HG03159 (cell line): Measurements from ENCODE around the gene POU6F2.
"Not testable (repeated sequence)": the region's sequence is repeated elsewhere in the genome, so short reads cannot be mapped to it uniquely, and the experiment has no call there.

Experiments used
- ATAC-seq: cut with Tn5 transposase; IDR thresholded peaks from one replicate; pipeline ENCODE4 v1.9.1; 2021; ENCODE audit warnings: mild to moderate bottlenecking, moderate library complexity; ENCODE audit not compliant: unreplicated experiment

POU6F2 gene

GRCh38 chr7:39184391-39184790 lies 206.7 kb downstream of the POU6F2 start:
- ATAC-seq: no peak

- no peak for ATAC-seq
Measured at GRCh38 chr7:39186131-39186530, 208.4 kb downstream of the POU6F2 start.

- no peak for ATAC-seq
Measured at GRCh38 chr7:39186671-39187070, 209.0 kb downstream of the POU6F2 start.

- ATAC-seq: no peak
Measured at GRCh38 chr7:39187130-39187529, 209.4 kb downstream of the POU6F2 start.

GRCh38 chr7:39192476-39192875 lies 214.8 kb downstream of the POU6F2 start:
- ATAC-seq: no peak

GRCh38 chr7:39194388-39194787 lies 216.7 kb downstream of the POU6F2 start:
- ATAC-seq: not testable (repeated sequence)

- ATAC-seq: no peak
Measured at GRCh38 chr7:39195967-39196366, 218.3 kb downstream of the POU6F2 start.

GRCh38 chr7:39197831-39198230 lies 220.1 kb downstream of the POU6F2 start:
- no peak for ATAC-seq

- no peak for ATAC-seq
Measured at GRCh38 chr7:39198556-39198955, 220.8 kb downstream of the POU6F2 start.

GRCh38 chr7:39199006-39199405 lies 221.3 kb downstream of the POU6F2 start:
- ATAC-seq: no peak

GRCh38 chr7:39199951-39200350 lies 222.2 kb downstream of the POU6F2 start:
- no peak for ATAC-seq

- no peak for ATAC-seq
Measured at GRCh38 chr7:39202041-39202440, 224.3 kb downstream of the POU6F2 start.

- ATAC-seq: no peak
Measured at GRCh38 chr7:39210362-39210761, 232.7 kb downstream of the POU6F2 start.

- no peak for ATAC-seq
Measured at GRCh38 chr7:39211581-39211980, 233.9 kb downstream of the POU6F2 start.

- ATAC-seq: no peak
Measured at GRCh38 chr7:39212876-39213275, 235.2 kb downstream of the POU6F2 start.

- ATAC-seq: no peak
Measured at GRCh38 chr7:39217783-39218182, 240.1 kb downstream of the POU6F2 start.

GRCh38 chr7:39219869-39220268 lies 242.2 kb downstream of the POU6F2 start:
- ATAC-seq: no peak

- ATAC-seq: no peak
Measured at GRCh38 chr7:39221901-39222300, 244.2 kb downstream of the POU6F2 start.

GRCh38 chr7:39228946-39229345 lies 251.2 kb downstream of the POU6F2 start:
- no peak for ATAC-seq

GRCh38 chr7:39233851-39234529 lies 256.3 kb downstream of the POU6F2 start:
- no peak for ATAC-seq

- ATAC-seq: no peak
Measured at GRCh38 chr7:39238234-39238869, 260.6 kb downstream of the POU6F2 start.

- ATAC-seq: no peak
Measured at GRCh38 chr7:39240864-39241263, 263.2 kb downstream of the POU6F2 start.

- ATAC-seq: no peak
Measured at GRCh38 chr7:39247576-39247975, 269.9 kb downstream of the POU6F2 start.
